Stomach (tissue), 9 donors: ENCODE measurements around the gene LRRC49. TPM values are rescaled to one million over a fixed set of nuclear protein-coding genes. Genes with fewer than 3 reads are reported as not detected.

Source experiments
- DNase-seq, 2 donors: peaks; one replicate each; pipeline versions ENCODE4 v3.0.0 to v3.0.0-alpha.2; 2013 to 2019
- H3K27ac ChIP-seq, 5 donors: fragments of 200-600 bp in 4 of 5; sonication (generic) in 4 of 5; one replicate each; pipeline ENCODE4 v1.5.1; 2013 to 2019; ENCODE audit warnings: mild to moderate bottlenecking in 1 of 5, moderate library complexity in 1 of 5
- H3K27me3 ChIP-seq, 3 donors: fragments of 200-600 bp; sonication (generic); one replicate each; pipeline ENCODE4 v1.5.1; 2017 to 2019; ENCODE audit warnings: mixed run types in 1 of 3
- H3K36me3 ChIP-seq, 4 donors: fragments of 200-600 bp; sonication (generic); 1 replicate in 3 of 4; 2 replicates in 1 of 4; pipeline ENCODE4 v1.5.1; 2016 to 2019
- H3K4me1 ChIP-seq, 4 donors: fragments of 200-600 bp; sonication (generic); one replicate each; pipeline ENCODE4 v1.5.1; 2016 to 2019
- H3K4me3 ChIP-seq, 4 donors: fragments of 200-600 bp; sonication (generic) in 3 of 4; one replicate each; pipeline ENCODE4 v1.5.1; 2016 to 2019; ENCODE audit warnings: mild to moderate bottlenecking in 1 of 4
- H3K9me3 ChIP-seq, 4 donors: fragments of 200-600 bp; sonication (generic); one replicate each; pipeline ENCODE4 v1.5.1; 2016 to 2019
- EP300 ChIP-seq: sonication (generic); formaldehyde crosslinking; IDR thresholded peaks from one replicate; pipeline ENCODE4 v1.6.1; 2017; ENCODE audit warnings: antibody characterized with exemption
- POLR2A ChIP-seq, 4 donors: fragments of 450-650 bp; IDR thresholded peaks; one replicate each; pipeline ENCODE4 v1.6.1; 2016; ENCODE audit warnings: antibody characterized with exemption in 4 of 4, control low read depth in 2 of 4, mild to moderate bottlenecking in 1 of 4, moderate library complexity in 1 of 4
- POLR2AphosphoS5 ChIP-seq, 3 donors: sonication (generic); formaldehyde crosslinking; IDR thresholded peaks; one replicate each; pipeline ENCODE4 v1.6.1; 2016; ENCODE audit warnings: antibody characterized with exemption in 3 of 3
- WGBS, 5 donors: extraction: QIAGEN DNeasy Blood & Tissue Kit in 3 of 5; methylation state at CpG; one replicate each; pipeline versions ENCODE4 v1.1.5 to v1.1.7; 2013 to 2018; 5-methylcytosine and 5-hydroxymethylcytosine counted together
- intact Hi-C: fragments of 100-400 bp; cut with DNase I; formaldehyde crosslinking; loops from one replicate; pipeline ENCODE4 v1.15.1; 2023; ENCODE audit warnings: low total_unique reads
- polyA plus RNA-seq, 3 donors: library from polyadenylated mRNA; stranded (reverse); fragments of 200-250 nt; gene quantifications; one replicate each; pipeline ENCODE4 v1.2.3, GENCODE V29; 2013
- total RNA-seq, 5 donors: library from RNA; depleted of rRNA; stranded (reverse); fragments of >200 nt; gene quantifications; one replicate each; pipeline versions ENCODE4 v1.1.0 to v1.2.3, GENCODE V29; 2014 to 2016
- TF ChIP-seq, protein P1 (sequence below), 7 experiments: fragments of 450-650 bp in 4 of 7; fragments of 200-600 bp in 3 of 7; sonication (generic) in 3 of 7; IDR thresholded peaks; one replicate each; pipeline ENCODE4 v1.5.1; 2016 to 2019; ENCODE audit warnings: antibody characterized with exemption in 7 of 7, control low read depth in 2 of 7, mild to moderate bottlenecking in 1 of 7
- donor health status: healthy with polysubstance abuse.
- donor health status: Bipolar disorder and iron deficiency.
- donor health status: healthy.

Gene LRRC49
- total and polyA plus RNA-seq, 8 donors, result 0.87 to 63.8 (median 7.2) TPM

DNA sequence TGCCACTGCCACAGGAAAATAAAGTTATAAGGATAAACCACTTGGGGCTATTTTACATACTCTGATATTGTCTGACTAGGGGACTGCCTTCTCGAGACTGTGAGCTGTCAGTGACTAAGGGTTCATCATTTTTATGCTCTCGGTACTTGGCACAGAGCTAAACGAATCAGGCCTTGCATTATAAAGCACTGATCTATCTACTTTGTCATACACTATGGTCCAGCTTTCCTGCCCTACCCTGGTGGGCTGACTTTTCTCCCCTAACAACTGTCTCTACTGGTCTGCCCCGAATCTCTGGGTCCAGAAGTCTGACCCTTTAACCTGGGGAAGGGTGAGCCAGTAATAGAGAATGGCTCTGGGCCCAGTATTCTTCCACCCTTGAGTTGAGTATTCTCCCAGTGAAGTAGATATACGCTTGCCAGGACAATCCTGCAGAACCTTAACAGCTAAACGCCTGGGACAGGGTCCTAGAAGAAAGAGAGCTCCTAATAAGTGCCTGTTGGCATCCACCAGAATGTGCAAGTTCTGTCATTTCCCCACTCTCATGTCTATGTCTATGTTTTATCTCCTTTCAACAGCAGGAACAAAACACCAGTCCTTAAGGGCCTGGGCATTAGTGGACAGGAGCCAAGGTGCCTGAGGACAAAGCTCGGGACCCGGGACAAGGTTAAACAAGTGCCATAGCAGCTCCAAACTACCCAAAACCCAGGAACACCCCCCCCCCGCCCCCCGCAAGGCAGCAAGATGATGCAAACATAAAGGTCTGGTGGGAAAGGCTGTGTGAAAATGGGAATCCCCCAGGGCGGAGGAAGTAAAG, 39.9 kb upstream of the LRRC49 start:
- intact Hi-C loops, result no loop called here
- Histone ChIP-seq H3K4me1 (peaks cover 12 to 49% (median 36%) of the 10 kb centered on the region in 4 donors), H3K27me3 (peaks cover 0 to 21% (median 6%) of the 10 kb centered on the region in 3 donors), H3K27ac (peak overlapping the region in 4 of 5 donors; percentile 86 to 94 (median 90)), H3K4me3 (peak overlapping the region; percentile 72 to 87 (median 80)), H3K36me3 (peaks cover 0 to 10% (median 0%) of the 10 kb centered on the region in 4 donors), H3K9me3 (no peaks in the 10 kb centered on the region)
- no peak for DNase-seq
- TF ChIP-seq POLR2A (IDR thresholded peaks at IDR 0.05) (no peak), EP300 (no peak), POLR2AphosphoS5 (IDR thresholded peaks at IDR 0.05) (no peak)
- TF ChIP-seq, protein P1, sequence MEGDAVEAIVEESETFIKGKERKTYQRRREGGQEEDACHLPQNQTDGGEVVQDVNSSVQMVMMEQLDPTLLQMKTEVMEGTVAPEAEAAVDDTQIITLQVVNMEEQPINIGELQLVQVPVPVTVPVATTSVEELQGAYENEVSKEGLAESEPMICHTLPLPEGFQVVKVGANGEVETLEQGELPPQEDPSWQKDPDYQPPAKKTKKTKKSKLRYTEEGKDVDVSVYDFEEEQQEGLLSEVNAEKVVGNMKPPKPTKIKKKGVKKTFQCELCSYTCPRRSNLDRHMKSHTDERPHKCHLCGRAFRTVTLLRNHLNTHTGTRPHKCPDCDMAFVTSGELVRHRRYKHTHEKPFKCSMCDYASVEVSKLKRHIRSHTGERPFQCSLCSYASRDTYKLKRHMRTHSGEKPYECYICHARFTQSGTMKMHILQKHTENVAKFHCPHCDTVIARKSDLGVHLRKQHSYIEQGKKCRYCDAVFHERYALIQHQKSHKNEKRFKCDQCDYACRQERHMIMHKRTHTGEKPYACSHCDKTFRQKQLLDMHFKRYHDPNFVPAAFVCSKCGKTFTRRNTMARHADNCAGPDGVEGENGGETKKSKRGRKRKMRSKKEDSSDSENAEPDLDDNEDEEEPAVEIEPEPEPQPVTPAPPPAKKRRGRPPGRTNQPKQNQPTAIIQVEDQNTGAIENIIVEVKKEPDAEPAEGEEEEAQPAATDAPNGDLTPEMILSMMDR (IDR thresholded peaks at IDR 0.05), result no peak
- WGBS, 5 donors, result 42 to 54% (median 45%) methylated on average over 11 of the region's 11 CpGs

DNA sequence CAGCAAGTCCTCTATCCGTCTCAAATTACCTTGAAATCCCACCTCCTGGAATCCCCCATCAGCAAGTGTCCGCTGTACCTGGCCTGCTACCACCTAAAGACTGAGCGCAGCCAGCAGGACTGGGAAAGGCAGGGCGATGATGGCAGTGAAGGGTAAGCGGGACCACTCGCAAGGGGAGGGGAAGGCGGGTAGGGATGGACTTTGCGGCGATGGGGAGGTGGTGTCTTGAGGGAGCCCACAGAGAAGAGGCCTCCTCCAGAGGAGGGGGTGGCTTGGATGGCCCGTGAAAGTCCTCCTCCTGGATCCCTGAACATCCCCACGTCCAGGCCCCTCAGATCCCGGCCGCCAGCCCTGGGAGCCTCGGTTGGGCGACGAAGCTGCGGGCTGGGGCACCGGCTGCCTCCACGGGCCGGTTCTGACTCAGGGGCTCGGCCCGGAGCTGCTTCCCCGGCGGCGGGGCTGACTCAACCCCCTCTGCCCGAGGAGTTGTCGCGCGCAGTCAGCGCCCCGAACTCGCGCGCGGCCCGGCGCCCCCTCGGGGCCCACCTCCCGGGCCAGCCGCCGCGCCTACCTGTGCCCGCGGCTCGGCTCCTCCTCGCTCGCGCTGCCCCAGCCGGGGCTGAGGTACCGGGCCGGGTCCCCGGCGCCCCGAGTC, 39.2 kb upstream of the LRRC49 start:
- peak; percentile 32 to 71 for DNase-seq
- peaks cover 0 to 10% (median 0%) of the 10 kb centered on the region in 4 donors for H3K36me3 ChIP-seq
- TF ChIP-seq POLR2AphosphoS5 (IDR thresholded peaks at IDR 0.05), result no peak
- TF ChIP-seq, protein P1 (IDR thresholded peaks at IDR 0.05), result no peak
- no peak for TF ChIP-seq POLR2A (IDR thresholded peaks at IDR 0.05)
- TF ChIP-seq EP300, result no peak
- H3K27me3 ChIP-seq, result peaks cover 0 to 21% (median 6%) of the 10 kb centered on the region in 3 donors
- H3K4me3 ChIP-seq, result peak overlapping the region; percentile 72 to 87 (median 80)
- H3K27ac ChIP-seq, result peak overlapping the region; percentile 57 to 94 (median 90)
- WGBS, 5 donors, result 3 to 7% (median 6%) methylated on average over 20 to 54 of the region's 54 CpGs
- intact Hi-C loops, result no loop called here
- H3K9me3 ChIP-seq, result no peaks in the 10 kb centered on the region
- peaks cover 14 to 49% (median 39%) of the 10 kb centered on the region in 4 donors for H3K4me1 ChIP-seq

DNA sequence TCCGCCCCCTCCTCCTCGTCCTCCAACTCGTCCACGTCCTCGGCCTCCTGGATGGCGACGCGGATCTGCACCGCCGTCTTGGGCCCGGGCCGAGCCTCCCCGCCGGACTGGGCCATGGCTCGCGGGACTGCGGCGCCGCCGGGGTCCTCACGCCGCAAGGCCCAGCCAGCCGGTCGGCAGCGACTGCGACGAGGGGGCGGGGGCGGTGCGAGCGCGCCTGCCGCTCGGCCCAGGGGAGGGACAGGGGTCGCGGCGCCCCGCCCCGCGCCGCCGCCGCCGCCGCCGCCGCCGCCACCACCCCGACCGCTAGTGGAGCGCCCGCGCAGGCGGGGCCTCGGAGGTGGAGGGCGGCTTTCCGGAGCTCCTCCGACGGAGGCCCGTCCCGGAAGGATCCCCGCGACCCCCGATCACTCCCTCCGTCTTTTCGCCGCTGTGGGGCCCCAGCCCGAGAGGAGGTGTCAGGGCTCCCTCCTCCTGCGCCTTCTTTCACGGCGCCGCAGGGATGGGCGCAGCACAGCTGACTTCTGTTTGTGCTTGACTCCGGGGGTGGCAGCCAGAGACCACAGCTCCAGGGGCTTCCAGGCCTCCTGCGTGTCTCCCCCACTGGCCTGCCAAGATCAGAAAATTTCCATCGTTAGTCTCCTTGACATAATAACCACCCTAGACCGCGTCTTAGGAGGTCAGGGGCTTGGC, 38.5 kb upstream of the LRRC49 start, which contains the start of gene LARP6:
Gene LARP6 (minus strand): TSS at position 185 of the 693 bp plus-strand sequence. CDS start 69 bp downstream, at position 116.
- WGBS, 5 donors, result 1 to 3% (median 2%) methylated on average over 6 to 78 of the region's 78 CpGs
- H3K4me1 ChIP-seq, result peaks cover 18 to 56% (median 46%) of the 10 kb centered on the region in 4 donors
- DNase-seq, result peak; percentile 67 to 86
- H3K27me3 ChIP-seq, result peaks cover 0 to 21% (median 6%) of the 10 kb centered on the region in 3 donors
- H3K36me3 ChIP-seq, result peaks cover 0 to 10% (median 0%) of the 10 kb centered on the region in 4 donors
- H3K9me3 ChIP-seq, result no peaks in the 10 kb centered on the region
- TF ChIP-seq EP300 (no peak), POLR2AphosphoS5 (IDR thresholded peaks at IDR 0.05) (peak in 2 of 3 donors; percentile 31 to 56), POLR2A (IDR thresholded peaks at IDR 0.05) (peak in 1 of 4 donors; percentile 8)
- TF ChIP-seq, protein P1 (IDR thresholded peaks at IDR 0.05), result no peak
- H3K4me3 ChIP-seq, result peak within 1 kb of the TSS; percentile 72 to 87 (median 80)
- peak within 1 kb of the TSS; percentile 86 to 94 (median 90) for H3K27ac ChIP-seq
- intact Hi-C loops, result no loop called here

DNA sequence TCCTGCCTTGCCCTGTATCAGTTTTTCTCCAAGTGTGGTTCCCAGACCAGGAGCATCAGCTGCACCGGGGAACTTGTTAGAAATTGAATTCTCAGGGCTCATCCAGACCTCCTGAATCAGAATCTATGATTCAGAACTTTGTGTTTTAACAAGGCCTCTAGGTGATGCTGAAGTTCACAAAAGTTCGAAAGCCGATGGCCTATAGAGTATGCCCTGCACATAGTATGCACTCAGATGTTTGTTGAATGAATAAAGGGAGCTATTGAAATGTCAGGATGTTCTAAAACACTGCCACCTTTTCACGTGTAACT, 38.0 kb upstream of the LRRC49 start:
- Histone ChIP-seq H3K9me3 (no peaks in the 10 kb centered on the region), H3K4me1 (peaks cover 18 to 61% (median 51%) of the 10 kb centered on the region in 4 donors), H3K27me3 (peaks cover 0 to 21% (median 6%) of the 10 kb centered on the region in 3 donors), H3K27ac (peak overlapping the region; percentile 86 to 94 (median 90)), H3K36me3 (peaks cover 0 to 10% (median 0%) of the 10 kb centered on the region in 4 donors), H3K4me3 (peak overlapping the region; percentile 72 to 87 (median 80))
- intact Hi-C loops, result no loop called here
- DNase-seq, result no peak
- TF ChIP-seq POLR2A (IDR thresholded peaks at IDR 0.05) (no peak), EP300 (no peak), POLR2AphosphoS5 (IDR thresholded peaks at IDR 0.05) (no peak)
- TF ChIP-seq, protein P1 (IDR thresholded peaks at IDR 0.05), result no peak
- 42 to 55% (median 47%) methylated on average over 4 of the region's 4 CpGs for WGBS, 5 donors
